Osteoblast (primary cell): Measurements from ENCODE around the gene ABCA13. TPM values are rescaled to one million over a fixed set of nuclear protein-coding genes. Genes with fewer than 3 reads are reported as not detected.

Experiments used
- DNase-seq: peaks from one replicate; pipeline ENCODE4 v3.0.0; 2011; ENCODE audit warnings: low spot score, mixed read lengths; ENCODE audit not compliant: insufficient read length; ENCODE audit errors: missing footprints
- H2AFZ ChIP-seq: 2 replicates; pipeline ENCODE4 v1.6.0; 2011; ENCODE audit warnings: mild to moderate bottlenecking, low read length
- H3K27ac ChIP-seq: 2 replicates; pipeline ENCODE4 v1.5.1; 2011; ENCODE audit warnings: mild to moderate bottlenecking, low read depth, low read length, moderate library complexity
- H3K27me3 ChIP-seq: 2 replicates; pipeline ENCODE4 v1.6.0; 2012; ENCODE audit warnings: mild to moderate bottlenecking, control low read depth, inconsistent platforms, low read length, moderate library complexity; ENCODE audit not compliant: insufficient read depth
- H3K36me3 ChIP-seq: 2 replicates; pipeline ENCODE4 v1.5.1; 2011; ENCODE audit warnings: mild to moderate bottlenecking, low read length, control low read depth, moderate library complexity; ENCODE audit not compliant: insufficient read depth
- H3K4me1 ChIP-seq: 2 replicates; pipeline ENCODE4 v1.5.1; 2011; ENCODE audit warnings: mild to moderate bottlenecking, low read length, control low read depth, moderate library complexity; ENCODE audit not compliant: insufficient read depth
- H3K4me2 ChIP-seq: 2 replicates; pipeline ENCODE4 v1.6.0; 2011; ENCODE audit warnings: mild to moderate bottlenecking, low read length; ENCODE audit not compliant: insufficient read depth
- H3K4me3 ChIP-seq: fragments of 200-600 bp; sonication (generic); 3 replicates; pipeline ENCODE4 v1.5.1; 2012; ENCODE audit warnings: mild to moderate bottlenecking, low read length, inconsistent platforms; ENCODE audit not compliant: insufficient read depth
- H3K79me2 ChIP-seq: 2 replicates; pipeline ENCODE4 v1.6.0; 2012; ENCODE audit warnings: mild to moderate bottlenecking, low read length, control low read depth, inconsistent platforms; ENCODE audit not compliant: insufficient read depth
- H3K9me3 ChIP-seq: 2 replicates; pipeline ENCODE4 v1.5.1; 2011; ENCODE audit warnings: low read depth, low read length, control low read depth
- H4K20me1 ChIP-seq: 2 replicates; pipeline ENCODE4 v1.6.0; 2012; ENCODE audit warnings: mild to moderate bottlenecking, low read length, control low read depth; ENCODE audit not compliant: insufficient read depth
- CTCF ChIP-seq: IDR thresholded peaks from 2 replicates; pipeline ENCODE4 v1.5.1; 2011; ENCODE audit warnings: mild to moderate bottlenecking, low read depth, low read length, moderate library complexity; ENCODE audit errors: extremely low read depth
- total RNA-seq: library from RNA; depleted of rRNA; stranded (reverse); fragments of >200 nt; gene quantifications from 2 replicates; pipeline ENCODE4 v1.2.3, GENCODE V29; 2012

The ABCA13 gene
- total RNA-seq, 1 donor = 3.6 TPM

- H3K27me3 ChIP-seq = no peaks in the 10 kb centered on the region
- no peak overlapping the region for H3K4me2 ChIP-seq
- H3K9me3 ChIP-seq = no peaks in the 10 kb centered on the region
- H3K36me3 ChIP-seq = no peaks in the 10 kb centered on the region
- no peak overlapping the region for H2AFZ ChIP-seq
- no peak overlapping the region for H3K27ac ChIP-seq
- TF ChIP-seq CTCF = no peak
- no peak for DNase-seq
- H3K4me1 ChIP-seq = peaks cover 13% of the 10 kb centered on the region
- no peak overlapping the region for H3K4me3 ChIP-seq
- H4K20me1 ChIP-seq = no peaks in the 10 kb centered on the region
- no peaks in the 10 kb centered on the region for H3K79me2 ChIP-seq
These were observed 256.9 kb downstream of the ABCA13 start for GRCh38 chr7:48428091-48428684.

- Histone ChIP-seq H3K36me3 (no peaks in the 10 kb centered on the region), H3K4me1 (peaks cover 13% of the 10 kb centered on the region), H3K9me3 (no peaks in the 10 kb centered on the region), H3K4me2 (no peak overlapping the region), H3K4me3 (no peak overlapping the region), H2AFZ (no peak overlapping the region), H3K79me2 (no peaks in the 10 kb centered on the region), H3K27me3 (no peaks in the 10 kb centered on the region), H4K20me1 (no peaks in the 10 kb centered on the region), H3K27ac (no peak overlapping the region)
- no peak for DNase-seq
- no peak for TF ChIP-seq CTCF
These were observed 257.9 kb downstream of the ABCA13 start for GRCh38 chr7:48429117-48429516.

DNA sequence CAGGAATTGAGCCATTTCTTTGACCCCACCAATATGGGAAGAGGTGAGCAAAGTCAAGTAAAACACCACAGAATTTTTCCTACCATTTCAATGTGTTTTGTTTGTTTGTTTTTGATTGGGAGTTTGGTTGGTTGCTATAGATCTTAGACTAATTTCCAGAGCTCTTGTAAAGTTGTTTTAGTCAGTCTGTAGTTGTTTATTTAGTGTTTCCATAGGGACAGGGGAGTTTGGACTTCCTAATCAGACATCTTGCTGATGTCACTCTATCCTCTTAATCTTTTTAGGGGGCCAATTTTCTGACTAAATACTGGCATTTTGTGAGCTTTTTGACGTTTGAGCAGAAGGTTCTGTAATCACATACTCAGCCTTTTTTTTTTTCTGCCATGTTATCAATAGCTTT is 266.9 kb downstream of the ABCA13 start:
- no peaks in the 10 kb centered on the region for H3K27me3 ChIP-seq
- no peak overlapping the region for H2AFZ ChIP-seq
- no peaks in the 10 kb centered on the region for H3K36me3 ChIP-seq
- H3K4me2 ChIP-seq = no peak overlapping the region
- DNase-seq = no peak
- no peaks in the 10 kb centered on the region for H3K9me3 ChIP-seq
- H3K4me3 ChIP-seq = no peak overlapping the region
- no peak overlapping the region for H3K27ac ChIP-seq
- H3K79me2 ChIP-seq = no peaks in the 10 kb centered on the region
- TF ChIP-seq CTCF = no peak
- no peaks in the 10 kb centered on the region for H3K4me1 ChIP-seq
- no peaks in the 10 kb centered on the region for H4K20me1 ChIP-seq

- Histone ChIP-seq H3K27ac (no peak overlapping the region), H2AFZ (no peak overlapping the region), H3K4me2 (no peak overlapping the region), H3K27me3 (no peaks in the 10 kb centered on the region), H3K4me3 (no peak overlapping the region), H3K36me3 (no peaks in the 10 kb centered on the region), H3K4me1 (no peaks in the 10 kb centered on the region), H3K9me3 (no peaks in the 10 kb centered on the region), H4K20me1 (no peaks in the 10 kb centered on the region), H3K79me2 (no peaks in the 10 kb centered on the region)
- DNase-seq = no peak
- no peak for TF ChIP-seq CTCF
These were observed 270.7 kb downstream of the ABCA13 start for GRCh38 chr7:48441848-48442492.
